Left ventricle myocardium inferior (tissue), 1 donor: ENCODE results near the gene KTI12. TPM values are rescaled to one million over a fixed set of nuclear protein-coding genes. Genes with fewer than 3 reads are reported as not detected.

ENCODE experiments used
- DNase-seq: peaks from one replicate; pipeline ENCODE4 v3.0.0-alpha.2; 2020
- H3K27ac ChIP-seq: fragments of 200-600 bp; replicated peaks from 2 replicates; pipeline ENCODE4 v1.8.0; 2021
- H3K27me3 ChIP-seq: fragments of 200-600 bp; 2 replicates; pipeline ENCODE4 v1.8.0; 2021; ENCODE audit warnings: low read depth
- H3K36me3 ChIP-seq: fragments of 200-600 bp; 2 replicates; pipeline ENCODE4 v1.8.0; 2021
- H3K4me1 ChIP-seq: fragments of 200-600 bp; 2 replicates; pipeline ENCODE4 v1.8.0; 2021
- H3K4me3 ChIP-seq: fragments of 200-600 bp; 2 replicates; pipeline ENCODE4 v1.8.0; 2021; ENCODE audit warnings: mild to moderate bottlenecking, moderate library complexity
- H3K9me3 ChIP-seq: fragments of 200-600 bp; replicated peaks from 2 replicates; pipeline ENCODE4 v1.8.0; 2021
- CTCF ChIP-seq: fragments of 200-600 bp; IDR thresholded peaks from 2 replicates; pipeline ENCODE4 v1.8.0; 2021; ENCODE audit warnings: antibody characterized with exemption, mild to moderate bottlenecking, borderline replicate concordance
- intact Hi-C: fragments of 100-400 bp; cut with micrococcal nuclease; formaldehyde crosslinking; loops from one replicate; pipeline ENCODE4 v1.11.0; 2022
- total RNA-seq: library from RNA; stranded (reverse); fragmentation: NEBNext Ultra II Directional; extraction: Animal tissue kit (Norgen Biotek cat#: 25700); gene quantifications from one replicate; pipeline ENCODE4 v1.2.1, GENCODE V29; 2021
- donor health status: DM: no; HTN: yes; CAD: no; lungs with severe emphysema.

KTI12 gene
- total RNA-seq, 1 donor from 2014 or later: 3.2 TPM

- no peak for DNase-seq
- Histone ChIP-seq H3K9me3 (no peaks in the 10 kb centered on the region), H3K27ac (no peak overlapping the region), H3K4me3 (no peak overlapping the region), H3K4me1 (no peaks in the 10 kb centered on the region), H3K27me3 (peaks cover 37% of the 10 kb centered on the region), H3K36me3 (no peaks in the 10 kb centered on the region)
- no peak for TF ChIP-seq CTCF
- intact Hi-C loops: no loop called here
These were observed 46.9 kb downstream of the KTI12 start for GRCh38 chr1:51986718-51987117.

DNA sequence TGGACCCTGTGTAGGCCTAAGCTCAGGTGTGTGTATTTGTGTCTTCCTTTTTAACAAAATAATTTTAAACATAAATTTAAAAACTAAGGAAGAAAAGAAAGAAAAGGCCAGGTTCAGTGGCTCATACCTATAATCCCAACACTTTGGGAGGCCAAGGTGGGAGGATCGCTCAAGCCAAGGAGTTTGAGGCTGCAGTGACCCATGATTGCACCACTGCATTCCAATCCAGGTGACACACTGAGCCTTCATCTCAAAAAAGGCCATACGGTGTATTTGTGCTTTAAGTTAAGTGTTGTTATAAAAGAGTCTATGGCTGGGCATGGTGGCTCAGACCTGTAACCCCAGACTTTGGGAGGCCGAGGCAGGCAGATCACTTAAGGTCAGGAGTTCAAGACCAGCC lies 51.4 kb downstream of the KTI12 start:
- no peaks in the 10 kb centered on the region for H3K36me3 ChIP-seq
- no peak overlapping the region for H3K27ac ChIP-seq
- intact Hi-C loops: no loop called here
- TF ChIP-seq CTCF: no peak
- H3K4me3 ChIP-seq: no peak overlapping the region
- H3K9me3 ChIP-seq: no peaks in the 10 kb centered on the region
- no peaks in the 10 kb centered on the region for H3K4me1 ChIP-seq
- DNase-seq: no peak
- peaks cover 4% of the 10 kb centered on the region for H3K27me3 ChIP-seq

Other genes with a start within 250 kb of the KTI12 start
- 130 TPM for gene NRDC, start 155.1 kb downstream of the KTI12 start, total RNA-seq
- gene RAB3B, start 43.1 kb downstream of the KTI12 start, total RNA-seq: not detected
- gene TXNDC12, start 21.4 kb upstream of the KTI12 start, total RNA-seq: 25.7 TPM
- gene BTF3L4, start 22.5 kb upstream of the KTI12 start, total RNA-seq: 25.9 TPM
- 17.9 TPM for gene ZFYVE9, start 108.3 kb upstream of the KTI12 start, total RNA-seq